IMR-90 (cell line): ENCODE measurements around the gene MRPL21.

Experiments used
- BHLHE40 ChIP-seq: fragments of 150-350 bp; IDR thresholded peaks from 2 replicates; pipeline ENCODE4 v1.6.1; 2016; ENCODE audit warnings: mild to moderate bottlenecking, low read depth, low read length
- CEBPB ChIP-seq: IDR thresholded peaks from 2 replicates; pipeline ENCODE4 v1.6.1; 2012; ENCODE audit warnings: low read depth, low read length, improper control_type of control experiment
- CHD1 ChIP-seq: IDR thresholded peaks from 2 replicates; pipeline ENCODE4 v1.6.1; 2012; ENCODE audit warnings: low read depth, low read length, improper control_type of control experiment
- CTCF ChIP-seq: conservative IDR thresholded peaks from 2 replicates; pipeline ENCODE4 v1.5.1; 2012; ENCODE audit warnings: mild to moderate bottlenecking, low read depth, low read length, improper control_type of control experiment
- ELK1 ChIP-seq: fragments of 150-350 bp; IDR thresholded peaks from 2 replicates; pipeline ENCODE4 v1.6.1; 2016; ENCODE audit warnings: low read depth, mild to moderate bottlenecking, low read length, moderate library complexity, borderline replicate concordance
- MXI1 ChIP-seq: IDR thresholded peaks from 2 replicates; pipeline ENCODE4 v1.6.1; 2012; ENCODE audit warnings: low read depth, mild to moderate bottlenecking, low read length, moderate library complexity, borderline replicate concordance
- POLR2A ChIP-seq: IDR thresholded peaks from 2 replicates; pipeline ENCODE4 v1.6.1; 2012; ENCODE audit warnings: mild to moderate bottlenecking, low read depth, low read length
- RAD21 ChIP-seq: IDR thresholded peaks from 2 replicates; pipeline ENCODE4 v1.6.1; 2012; ENCODE audit warnings: low read length, improper control_type of control experiment
- RCOR1 ChIP-seq: IDR thresholded peaks from 2 replicates; pipeline ENCODE4 v1.6.1; 2012; ENCODE audit warnings: mild to moderate bottlenecking, low read length, improper control_type of control experiment; ENCODE audit not compliant: insufficient replicate concordance
- RFX5 ChIP-seq: IDR thresholded peaks from 2 replicates; pipeline ENCODE4 v1.8.0; 2012; ENCODE audit warnings: low read depth, mild to moderate bottlenecking, low read length, moderate library complexity
- SMC3 ChIP-seq: fragments of 150-350 bp; IDR thresholded peaks from 2 replicates; pipeline ENCODE4 v1.6.1; 2016; ENCODE audit warnings: low read depth, mild to moderate bottlenecking, antibody characterized with exemption, low read length, moderate library complexity
- TF ChIP-seq, protein P1 (sequence below): fragments of 150-350 bp; IDR thresholded peaks from 2 replicates; pipeline ENCODE4 v1.6.1; 2017; ENCODE audit warnings: mild to moderate bottlenecking, antibody characterized with exemption, low read length, low read depth

DNA sequence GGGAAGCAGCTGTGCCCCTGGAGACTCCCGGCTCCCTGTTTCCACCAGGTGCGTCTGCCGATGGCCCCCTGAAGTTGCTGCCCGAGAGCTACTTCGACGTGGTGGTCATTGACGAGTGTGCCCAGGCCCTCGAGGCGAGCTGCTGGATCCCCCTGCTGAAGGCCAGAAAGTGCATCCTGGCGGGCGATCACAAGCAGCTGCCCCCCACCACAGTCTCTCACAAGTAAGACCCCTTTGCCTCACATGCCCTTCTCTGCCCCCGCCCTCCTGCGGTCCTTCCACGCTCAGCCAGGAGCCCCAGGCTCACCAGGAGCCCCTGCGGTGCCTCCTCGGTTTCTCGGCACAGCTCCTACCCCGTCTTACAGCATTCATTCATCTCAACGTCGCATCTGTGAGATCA lies 25.5 kb upstream of the MRPL21 start:
- TF ChIP-seq CTCF (no peak), RCOR1 (no peak), SMC3 (no peak), BHLHE40 (no peak), RAD21 (no peak), POLR2A (no peak), MXI1 (no peak), RFX5 (no peak), CEBPB (no peak), CHD1 (no peak), ELK1 (no peak)
- TF ChIP-seq, protein P1, sequence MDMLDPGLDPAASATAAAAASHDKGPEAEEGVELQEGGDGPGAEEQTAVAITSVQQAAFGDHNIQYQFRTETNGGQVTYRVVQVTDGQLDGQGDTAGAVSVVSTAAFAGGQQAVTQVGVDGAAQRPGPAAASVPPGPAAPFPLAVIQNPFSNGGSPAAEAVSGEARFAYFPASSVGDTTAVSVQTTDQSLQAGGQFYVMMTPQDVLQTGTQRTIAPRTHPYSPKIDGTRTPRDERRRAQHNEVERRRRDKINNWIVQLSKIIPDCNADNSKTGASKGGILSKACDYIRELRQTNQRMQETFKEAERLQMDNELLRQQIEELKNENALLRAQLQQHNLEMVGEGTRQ = no peak
